GM18868 (cell line): ENCODE measurements around the gene LSM14A.

ENCODE experiments used
- ATAC-seq: cut with Tn5 transposase; IDR thresholded peaks from one replicate; pipeline ENCODE4 v1.9.1; 2021; ENCODE audit warnings: mild to moderate bottlenecking, moderate library complexity; ENCODE audit not compliant: unreplicated experiment

LSM14A gene

DNA sequence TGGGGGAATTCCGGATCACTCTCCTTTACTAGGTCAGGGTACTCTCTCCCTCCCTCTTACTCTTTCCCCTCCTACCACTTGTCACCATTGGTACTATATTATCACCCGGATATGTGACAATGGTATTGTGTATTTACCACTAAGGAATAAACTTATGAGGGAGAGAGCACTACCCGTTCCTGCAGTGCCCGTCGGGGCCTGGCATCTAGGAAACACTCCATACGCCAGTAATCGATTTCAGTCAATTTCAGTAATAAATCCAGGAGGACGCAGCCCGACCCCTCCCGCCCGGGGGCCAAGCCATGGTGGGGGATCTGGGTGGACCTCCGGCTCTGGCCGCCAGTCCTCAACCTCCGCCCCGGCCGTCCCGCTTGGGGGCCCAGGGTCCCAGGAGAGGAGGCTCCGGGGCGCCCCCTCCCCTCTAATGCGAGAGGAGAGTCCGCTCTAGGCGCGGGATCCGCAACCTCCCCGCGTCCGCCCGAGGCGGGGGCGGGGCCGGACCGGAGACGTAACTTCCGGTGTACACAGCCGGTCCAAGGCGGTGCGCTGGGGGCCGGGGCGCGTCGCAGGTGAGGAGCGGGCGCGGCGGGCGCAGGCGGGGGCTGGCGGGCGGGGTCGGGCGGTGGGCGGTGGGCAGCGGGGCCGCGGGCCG is 81.9 kb downstream of the LSM14A start, which contains the start of gene GARRE1:
Gene GARRE1, plus strand, starts transcription at position 509 of the 652 bp plus-strand sequence. CDS start 45,920 bp downstream, outside the sequence.
- peak; percentile 89 for ATAC-seq

DNA sequence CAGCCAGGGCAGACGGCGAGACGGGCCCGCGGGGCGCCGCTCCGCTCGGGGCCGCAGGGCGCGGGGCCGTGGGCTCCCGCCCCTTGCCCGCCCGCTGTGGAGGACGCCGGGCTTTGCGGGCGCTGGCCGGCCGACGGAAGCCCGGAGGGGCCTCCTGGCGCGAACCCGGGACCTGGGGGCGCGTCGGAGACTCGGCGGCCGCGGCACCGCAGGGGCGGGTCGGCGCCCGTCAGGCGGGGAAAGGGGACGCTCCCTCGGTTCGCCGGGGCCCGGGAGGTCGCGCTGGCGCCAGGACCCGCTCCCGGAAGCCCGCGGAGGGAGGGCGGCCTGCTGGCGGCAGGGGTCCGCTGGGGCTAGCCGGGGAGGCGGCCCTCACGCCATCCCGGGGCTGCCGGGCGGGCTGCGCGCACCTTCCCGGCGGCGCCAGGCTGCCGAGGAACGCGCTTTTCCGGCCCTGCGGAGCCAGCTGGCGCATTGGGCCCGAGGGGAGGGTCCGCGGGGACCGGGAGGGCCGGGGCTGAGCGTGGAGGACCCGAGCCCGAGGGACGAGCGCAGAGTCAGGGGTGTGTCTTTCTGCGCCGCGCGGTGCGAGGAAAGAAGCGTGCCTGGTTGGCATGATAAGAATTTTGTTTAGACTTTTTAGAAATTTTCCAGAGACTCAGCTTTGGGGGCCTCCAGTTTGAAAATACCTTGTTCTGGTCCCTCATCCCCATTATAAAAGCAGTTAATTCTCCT is 82.6 kb downstream of the LSM14A start:
- ATAC-seq: peak; percentile 56

DNA sequence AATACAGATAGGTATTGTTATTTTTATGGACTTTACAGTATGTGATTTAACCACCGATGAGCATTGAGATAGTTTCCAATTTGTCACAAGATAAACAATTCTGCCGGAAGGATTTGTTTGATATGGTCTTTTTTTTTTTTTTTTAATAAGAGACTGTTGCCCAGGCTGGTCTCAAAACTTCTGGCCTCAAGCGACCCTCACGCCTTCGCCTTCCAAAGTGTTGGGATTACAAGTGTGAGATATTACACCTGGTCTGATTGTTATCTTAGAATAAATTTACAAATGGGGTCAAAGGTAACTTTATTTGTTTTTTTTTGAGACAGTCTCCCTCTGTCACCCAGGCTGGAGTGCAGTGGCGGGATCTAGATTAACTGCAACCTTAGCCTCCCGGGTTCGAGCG is 83.2 kb downstream of the LSM14A start:
- no peak for ATAC-seq

DNA sequence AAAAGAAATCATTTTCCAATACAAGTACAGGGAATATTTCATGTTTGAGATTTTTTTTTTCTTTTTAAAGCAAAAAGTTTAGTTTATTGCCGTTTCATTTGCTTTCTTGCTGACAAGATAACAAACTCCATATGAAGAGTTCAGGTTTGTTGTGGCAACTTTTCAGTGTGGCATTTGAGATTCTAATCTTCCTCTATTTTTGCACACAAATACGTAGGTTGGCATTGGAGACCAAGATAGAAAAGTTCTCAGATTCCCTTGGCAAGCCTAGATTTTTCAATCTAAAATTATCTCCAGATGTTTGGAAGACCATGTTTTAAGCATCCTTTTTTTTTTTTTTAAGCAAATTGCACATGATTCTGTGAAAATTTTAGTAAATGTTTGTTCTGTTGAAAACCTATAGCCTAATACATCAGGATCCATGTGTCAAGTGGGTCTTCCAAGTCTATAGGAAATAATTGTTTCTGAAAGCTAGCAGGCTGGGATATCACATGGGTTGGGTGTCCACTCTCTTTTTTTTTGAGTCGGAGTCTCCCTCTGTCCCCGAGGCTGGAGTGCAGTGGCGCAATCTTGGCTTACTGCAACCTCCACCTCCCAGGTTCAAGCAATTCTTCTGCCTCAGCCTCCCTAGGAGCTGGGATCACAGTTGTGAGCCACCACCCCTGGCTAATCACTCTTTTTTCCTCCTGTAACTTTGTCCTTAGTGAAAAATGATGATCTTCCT is 84.7 kb downstream of the LSM14A start:
- no peak for ATAC-seq

DNA sequence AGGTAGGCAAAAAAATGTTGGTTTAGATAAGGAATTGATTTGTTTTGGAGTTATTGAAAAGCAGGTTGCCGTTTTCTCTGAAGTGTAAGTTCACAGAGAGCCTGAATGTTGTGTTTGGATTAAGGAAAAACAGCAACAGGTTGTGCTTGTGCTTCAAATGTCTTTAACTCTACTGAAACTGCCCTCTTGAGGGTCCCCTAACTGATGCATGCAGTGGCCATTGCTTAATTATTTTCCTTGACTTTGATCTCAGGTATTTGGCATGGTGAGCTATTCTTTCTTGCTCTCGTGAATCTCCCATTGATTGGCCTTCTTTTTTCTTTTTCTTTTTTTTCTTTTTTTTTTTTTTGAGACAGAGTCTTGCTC is 85.2 kb downstream of the LSM14A start:
- ATAC-seq: no peak

DNA sequence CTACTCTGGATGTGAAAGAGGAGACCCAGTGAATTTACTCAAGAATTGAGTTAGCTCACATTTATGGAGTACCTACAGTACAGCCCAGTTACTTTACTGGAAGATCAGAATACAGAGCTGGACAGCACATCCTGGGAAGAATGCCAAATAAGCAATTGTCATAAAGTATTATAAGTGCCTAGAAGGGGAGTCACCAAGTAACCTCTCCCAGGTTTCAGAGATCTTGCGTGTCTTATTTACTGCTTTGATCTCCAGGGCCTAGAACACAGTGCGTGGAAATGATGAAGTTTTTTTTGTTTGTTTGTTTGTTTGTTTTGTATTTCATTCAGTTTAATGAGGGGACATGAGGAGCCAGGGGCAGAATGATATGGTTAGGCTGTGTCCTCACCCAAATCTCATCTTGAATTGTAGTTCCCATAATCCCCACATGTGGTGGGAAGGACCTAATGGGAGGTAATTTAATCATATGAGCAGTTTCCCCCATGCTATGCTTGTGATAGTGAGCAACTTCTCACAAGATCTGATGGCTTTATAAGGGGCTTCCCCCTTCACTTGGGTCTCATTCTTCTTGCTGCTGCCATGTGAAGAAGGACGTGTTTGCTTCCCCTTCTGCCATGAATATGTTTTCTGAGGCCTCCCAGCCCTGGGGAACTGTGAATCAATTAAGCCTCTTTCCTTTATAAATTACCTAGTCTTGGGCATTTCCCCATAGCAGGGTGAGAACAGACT is 87.2 kb downstream of the LSM14A start:
- no peak for ATAC-seq

DNA sequence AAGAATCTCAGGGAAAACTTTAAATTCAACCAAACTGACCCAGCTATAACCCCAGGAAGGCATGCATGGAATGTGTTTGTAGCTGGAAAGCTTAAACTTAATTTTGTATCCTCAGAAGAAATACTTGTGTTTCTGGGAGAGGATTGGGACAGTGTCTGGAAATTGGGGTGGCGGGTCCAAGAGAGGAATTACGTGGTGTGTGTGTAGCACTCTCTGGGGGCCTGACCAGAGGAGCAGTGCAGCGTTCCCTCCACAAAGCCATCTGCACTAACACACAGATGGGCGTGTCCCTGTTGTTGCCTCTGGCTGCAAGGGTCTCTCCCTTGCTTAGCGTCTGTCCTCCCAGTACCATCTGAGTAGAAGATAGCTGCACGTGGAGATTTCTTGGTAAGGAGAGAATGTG is 88.5 kb downstream of the LSM14A start:
- ATAC-seq: no peak

DNA sequence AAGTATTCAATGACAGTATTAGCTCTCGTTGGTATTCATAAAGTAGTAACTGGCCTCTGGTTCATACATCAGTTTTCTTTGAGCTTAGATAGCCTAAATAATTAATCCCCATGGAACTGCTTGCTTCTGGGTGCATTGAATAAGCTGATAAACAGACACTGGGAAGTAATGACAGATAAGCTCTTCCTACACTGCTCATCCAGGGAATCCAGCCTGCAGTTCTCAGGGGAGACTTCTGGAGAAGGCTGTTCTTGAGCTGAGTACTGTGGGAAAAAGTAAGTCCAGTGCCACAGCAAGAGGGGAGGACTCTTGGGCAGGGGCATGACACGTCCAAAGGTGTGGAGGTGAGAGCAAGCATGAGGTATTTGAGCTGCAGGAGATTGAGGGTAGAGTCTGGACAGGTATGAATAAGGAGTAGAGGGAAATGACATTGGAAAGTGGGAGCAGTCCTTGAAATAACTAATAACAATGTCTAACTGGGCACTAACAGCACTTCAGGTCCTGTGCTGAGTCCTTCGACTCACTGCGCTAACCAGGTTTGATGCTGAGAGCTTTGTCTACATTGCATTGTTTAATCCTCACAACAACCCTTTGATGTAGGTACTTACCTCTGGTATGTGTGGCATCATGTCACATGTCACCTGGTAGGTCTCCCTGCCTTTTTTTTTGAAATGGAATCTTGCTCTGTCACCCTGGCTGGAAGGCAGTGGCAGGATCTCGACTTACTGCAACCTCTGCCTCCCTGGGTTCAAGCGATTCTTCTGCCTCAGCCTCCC is 89.2 kb downstream of the LSM14A start:
- ATAC-seq: no peak

DNA sequence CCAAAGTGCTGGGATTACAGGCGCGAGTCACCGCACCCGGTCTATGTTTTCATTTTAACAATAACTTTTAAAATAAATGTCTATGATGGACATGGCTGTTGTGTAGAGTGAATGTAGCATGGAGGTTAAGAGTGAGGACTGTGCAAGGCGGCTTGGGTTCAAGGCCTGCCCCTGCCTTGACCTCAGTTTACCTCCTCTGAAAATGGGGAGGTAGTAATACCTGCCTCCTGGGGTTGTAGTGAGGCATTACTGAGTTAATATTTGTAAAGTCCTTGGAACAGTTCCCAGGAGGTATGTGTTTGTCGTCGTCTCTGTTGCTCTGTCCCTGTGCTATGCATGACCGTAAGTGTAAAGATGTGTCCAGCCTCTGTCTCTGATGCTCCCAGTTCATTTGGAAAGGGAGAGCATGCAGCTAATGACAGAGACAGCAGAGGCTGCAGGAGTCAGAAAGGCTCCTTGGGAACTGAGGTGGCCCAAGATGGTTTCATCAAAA is 91.5 kb downstream of the LSM14A start:
- no peak for ATAC-seq

DNA sequence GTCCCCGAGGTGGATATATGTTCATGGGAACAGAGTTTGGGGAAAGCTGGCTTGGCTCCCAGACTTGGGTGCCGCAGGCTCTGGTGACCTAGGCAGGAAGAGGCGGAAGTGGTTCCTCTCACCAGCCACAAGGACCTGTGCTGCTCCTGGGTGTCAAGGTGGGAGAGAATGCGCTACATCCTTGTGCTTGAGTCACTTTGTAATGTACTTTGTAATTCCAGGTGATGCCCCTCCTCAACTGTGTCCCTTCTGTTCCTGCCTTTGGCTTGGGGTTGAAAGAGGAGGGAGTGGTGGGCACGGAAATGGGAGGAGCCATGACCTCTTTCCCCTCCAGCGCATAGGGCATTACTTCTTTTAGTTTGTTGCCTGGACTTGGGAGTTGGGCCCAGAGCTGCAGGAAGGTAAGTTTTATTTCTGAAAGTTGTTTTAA is 92.9 kb downstream of the LSM14A start:
- ATAC-seq: no peak

DNA sequence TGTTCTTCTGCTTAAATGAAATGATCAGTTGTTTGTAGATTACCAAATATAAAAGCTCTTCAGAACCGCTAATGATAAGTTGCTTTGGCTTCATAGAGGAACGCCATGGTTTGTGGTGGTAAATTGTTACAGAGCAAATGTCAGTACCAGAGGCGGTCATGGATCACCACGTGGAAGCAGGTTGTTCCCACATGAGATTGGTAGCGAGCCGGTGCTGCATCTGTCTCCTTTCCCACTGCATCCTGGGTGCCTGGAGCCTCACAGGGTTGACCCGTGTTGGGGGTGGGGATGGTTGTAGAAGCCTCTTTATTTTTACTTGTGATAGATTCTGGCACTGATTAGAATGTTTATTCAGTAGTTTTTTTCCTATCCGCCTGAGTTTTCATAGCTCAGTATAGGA is 96.8 kb downstream of the LSM14A start:
- ATAC-seq: no peak

DNA sequence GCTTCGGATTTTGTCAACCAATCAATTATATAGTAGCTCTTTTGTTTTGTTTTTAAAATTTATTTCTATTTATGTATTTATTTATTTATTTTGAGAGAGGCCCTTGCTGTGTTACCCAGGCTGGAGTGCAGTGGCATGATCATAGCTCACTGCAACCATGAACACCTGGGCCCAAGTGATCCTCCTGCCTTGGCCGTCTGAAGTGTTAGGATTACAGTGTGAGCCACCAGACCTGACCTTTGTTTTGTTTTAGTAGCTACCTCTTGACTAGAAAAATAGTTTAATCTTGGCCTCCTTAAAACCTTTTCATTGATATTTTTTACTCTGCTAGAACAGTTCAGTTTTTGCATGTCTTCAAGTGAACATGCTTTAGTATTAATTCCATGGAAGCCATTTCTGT is 97.2 kb downstream of the LSM14A start:
- ATAC-seq: peak; percentile 24

DNA sequence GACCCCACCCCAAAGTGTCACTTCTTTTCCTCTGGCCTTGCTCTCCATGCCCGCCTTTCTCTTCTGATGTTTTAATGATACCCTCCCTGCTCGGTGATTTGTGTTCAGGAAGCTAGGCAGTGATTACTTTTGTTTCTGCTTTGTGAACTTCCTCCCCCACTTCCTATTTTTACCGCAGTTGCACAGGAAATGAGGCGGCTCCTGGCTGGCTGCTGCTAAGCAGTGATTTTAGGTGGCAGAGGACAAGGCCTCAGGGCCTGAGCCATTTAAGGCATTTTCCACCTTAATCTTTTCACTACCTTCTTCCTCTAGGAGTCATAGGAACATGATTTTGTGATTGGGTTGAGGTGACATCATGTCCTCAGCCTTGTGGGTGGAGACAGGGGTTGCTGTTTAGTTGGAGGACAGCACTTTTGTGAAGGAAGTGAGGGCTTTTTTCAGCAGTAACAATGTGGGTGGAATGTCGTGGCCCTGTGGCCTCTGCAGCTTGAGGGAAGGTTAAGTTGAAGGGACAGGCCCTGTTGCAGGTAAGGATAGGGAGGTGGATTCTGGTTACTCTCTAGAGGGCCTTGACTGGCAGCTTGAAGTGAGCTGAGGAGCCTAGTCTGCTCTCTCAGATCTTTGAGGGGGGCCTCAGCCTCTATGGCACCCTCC is 97.8 kb downstream of the LSM14A start:
- ATAC-seq: peak; percentile 73

DNA sequence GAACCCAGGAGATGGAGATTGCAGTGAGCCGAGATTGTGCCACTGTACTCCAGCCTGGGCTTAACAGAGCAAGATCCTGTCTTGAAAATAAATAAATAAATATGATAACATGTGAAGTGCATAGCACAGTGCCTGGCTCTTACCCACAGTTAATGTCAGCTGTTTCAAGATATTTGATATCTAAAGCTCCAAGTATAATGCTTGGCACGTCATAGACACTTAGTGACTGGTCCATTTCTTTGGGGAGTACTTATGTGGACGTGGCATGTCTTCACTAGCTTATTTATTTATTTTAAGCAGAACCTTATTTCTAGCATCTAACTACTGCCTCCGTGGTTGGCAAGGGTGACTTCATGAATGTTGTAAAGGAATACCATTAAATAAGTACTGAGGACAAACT is 100.8 kb downstream of the LSM14A start:
- no peak for ATAC-seq

DNA sequence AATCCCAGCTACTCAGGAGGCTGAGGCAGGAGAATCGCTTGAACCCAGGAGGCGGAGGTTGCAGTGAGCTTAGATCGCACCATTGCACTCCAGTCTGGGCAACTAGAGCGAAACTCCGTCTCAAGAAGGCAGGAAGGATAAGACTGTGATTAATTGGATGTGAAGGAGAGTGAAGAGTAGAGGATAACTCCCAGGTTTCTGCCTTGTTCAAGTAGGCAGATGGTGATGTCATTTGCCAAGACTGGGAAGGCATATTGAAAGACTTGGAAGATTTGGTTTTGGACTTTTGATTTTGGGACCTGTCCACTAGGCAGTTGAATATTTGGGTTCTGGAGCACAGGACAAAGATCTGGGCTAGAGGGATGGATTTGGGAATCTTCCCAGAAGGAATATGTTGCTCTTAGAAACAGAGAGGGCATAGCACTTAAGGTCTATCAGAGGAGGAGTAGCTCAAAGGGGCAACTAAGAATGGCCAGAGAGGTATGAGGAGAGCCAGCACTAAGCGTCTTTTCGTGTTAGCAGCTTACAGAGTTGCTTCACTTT is 102.1 kb downstream of the LSM14A start:
- no peak for ATAC-seq

DNA sequence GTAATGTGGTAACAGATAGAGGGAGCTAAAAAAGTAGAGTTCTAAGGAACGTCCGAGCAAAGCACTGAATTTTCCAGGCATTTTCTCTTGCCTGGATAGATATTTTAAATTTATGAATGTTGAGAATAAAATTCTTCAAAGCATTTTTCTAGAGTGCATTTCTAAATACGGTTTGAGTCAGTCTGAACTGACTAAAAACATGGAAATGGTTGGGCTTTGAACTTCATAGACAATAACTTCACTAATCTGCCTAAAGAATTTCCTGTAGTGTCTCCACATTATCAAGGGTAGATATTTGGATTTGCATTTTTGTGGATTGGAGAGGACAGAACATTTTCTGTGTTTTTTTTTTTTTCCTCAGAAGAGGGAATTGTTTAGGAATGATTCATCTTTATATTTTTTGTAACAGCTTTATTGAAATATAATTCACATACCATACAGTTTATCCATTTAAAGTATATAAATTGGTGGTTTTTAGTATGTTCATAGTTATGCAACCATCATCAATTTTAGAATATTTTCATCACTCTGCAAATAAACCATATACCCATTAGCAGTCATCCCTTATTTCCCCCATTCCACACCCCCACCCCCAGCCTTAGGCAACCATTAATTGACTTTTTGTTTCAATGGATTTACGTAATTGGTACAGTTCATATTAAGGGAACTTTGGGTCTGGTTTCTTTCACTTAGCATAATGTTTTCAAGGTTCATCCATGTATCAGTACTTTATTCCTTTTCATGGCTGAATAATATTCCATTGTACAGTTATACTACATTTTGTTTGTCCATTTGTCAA is 102.7 kb downstream of the LSM14A start:
- ATAC-seq: no peak

DNA sequence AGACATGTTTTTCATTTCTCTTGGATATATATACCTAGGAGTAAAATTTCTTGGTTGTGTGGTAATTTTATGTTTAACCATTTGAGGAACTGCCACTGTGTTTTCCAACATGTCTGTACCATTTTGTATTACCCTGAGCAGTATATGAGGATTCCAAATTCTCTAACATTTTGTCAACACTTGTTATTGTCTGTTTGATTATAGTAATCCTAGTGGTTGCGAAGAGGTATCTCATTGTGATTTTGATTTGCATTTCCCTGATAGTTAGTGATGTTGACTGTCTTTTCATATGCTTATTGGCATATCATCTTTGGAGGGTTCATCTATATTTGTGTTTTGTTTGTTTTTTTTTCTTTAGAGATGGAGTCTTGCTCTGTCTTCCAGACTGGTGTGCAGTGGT is 103.4 kb downstream of the LSM14A start:
- no peak for ATAC-seq

DNA sequence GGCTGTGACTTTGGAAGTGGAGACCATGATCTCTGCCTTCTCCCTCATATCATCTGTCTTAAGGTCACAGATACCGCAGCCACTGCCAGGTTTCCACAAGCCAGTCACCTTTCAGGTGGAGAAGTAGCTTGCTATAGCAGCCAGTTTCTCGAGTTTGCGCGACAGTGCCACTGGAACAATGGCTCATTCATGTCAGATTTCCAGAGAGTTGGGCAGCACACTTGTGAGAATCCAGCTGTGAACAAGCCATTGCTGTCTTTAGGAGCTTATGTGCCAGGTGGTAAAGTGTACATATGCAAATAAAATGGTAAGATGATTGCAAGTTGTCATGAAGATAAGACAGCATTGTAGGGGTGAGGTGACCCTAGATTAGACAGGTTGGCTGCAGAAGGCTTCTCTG is 104.3 kb downstream of the LSM14A start:
- ATAC-seq: no peak

DNA sequence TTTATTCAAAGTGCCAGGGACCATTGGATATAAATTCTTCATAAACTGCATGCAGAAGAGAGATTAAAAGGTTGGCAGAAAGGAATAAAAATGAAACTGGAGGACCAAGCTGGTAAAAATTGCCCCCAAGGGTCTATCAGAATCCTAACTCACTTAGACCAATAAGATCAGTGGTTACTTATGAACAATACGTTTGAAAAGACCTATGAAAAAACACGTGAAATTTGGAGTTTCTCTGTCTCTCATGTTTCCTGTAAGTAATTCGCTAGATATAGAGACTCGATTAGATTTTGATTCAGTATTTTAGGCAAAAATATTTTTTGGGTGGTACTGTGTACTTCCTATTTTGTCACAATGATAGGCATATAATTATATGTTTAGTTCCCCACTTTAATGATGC is 104.9 kb downstream of the LSM14A start:
- ATAC-seq: no peak
